ENCODE data around the gene PPP2R2B.

PPP2R2B gene

DNA sequence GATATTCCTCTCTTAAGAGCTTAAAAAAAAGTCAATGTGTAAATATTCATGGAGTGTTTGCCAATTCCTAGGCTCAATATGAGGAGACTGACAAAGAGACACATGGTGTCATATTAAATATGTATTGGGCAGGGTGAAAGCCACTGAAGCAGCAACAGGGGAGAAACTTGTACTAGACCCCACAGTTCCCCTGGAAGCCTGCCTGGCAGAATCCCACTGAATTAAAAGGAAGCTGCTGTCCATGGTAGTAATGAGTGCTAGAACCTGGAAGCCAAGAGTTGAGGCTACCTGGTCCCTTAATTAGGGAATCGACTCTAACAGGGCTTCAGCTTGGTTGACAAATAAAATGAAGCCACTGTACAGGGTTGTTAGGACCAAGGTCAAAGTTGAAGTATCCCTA is 233.2 kb downstream of the PPP2R2B start:
- TF ChIP-seq CTCF (IDR thresholded peaks at IDR 0.05) = no peak

DNA sequence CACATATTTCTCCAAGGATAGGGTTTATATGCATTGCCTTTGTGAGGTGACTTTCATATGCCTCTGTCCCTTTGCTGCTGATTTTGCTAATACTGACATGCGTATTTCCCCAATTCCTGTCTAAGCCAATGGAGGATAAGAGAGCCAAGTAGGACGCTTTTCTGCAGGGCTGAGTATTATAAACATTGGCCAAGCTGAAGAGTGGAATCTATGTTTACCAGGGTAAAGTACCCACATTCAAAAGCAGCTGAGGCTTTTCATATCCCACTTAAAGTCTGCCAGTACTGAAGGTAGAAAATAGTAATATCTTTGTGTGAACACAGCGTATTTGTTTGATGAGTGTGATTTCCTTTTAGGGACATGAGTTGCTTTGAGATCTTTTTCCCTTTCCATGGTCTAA is 233.7 kb downstream of the PPP2R2B start:
- TF ChIP-seq CTCF (IDR thresholded peaks at IDR 0.05) = no peak

DNA sequence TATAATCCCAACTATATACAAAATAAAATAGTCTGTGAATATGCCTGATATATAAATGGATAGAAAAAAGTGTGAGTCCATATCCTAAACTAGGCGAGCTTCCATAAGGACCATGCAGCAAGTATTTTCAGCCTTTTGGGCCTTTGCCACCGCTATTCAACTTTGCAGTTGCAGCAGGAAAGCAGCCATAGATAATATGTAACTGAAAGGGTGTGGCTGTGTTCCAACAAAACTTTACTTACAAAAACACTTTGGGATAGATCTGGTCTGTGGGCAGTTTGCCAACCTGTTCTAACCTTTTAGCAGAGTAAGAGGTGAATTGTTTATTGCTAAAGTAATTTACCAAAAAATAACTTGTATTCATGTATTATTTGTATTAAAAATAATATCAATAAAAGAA is 234.8 kb downstream of the PPP2R2B start:
- TF ChIP-seq CTCF (IDR thresholded peaks at IDR 0.05) = no peak

DNA sequence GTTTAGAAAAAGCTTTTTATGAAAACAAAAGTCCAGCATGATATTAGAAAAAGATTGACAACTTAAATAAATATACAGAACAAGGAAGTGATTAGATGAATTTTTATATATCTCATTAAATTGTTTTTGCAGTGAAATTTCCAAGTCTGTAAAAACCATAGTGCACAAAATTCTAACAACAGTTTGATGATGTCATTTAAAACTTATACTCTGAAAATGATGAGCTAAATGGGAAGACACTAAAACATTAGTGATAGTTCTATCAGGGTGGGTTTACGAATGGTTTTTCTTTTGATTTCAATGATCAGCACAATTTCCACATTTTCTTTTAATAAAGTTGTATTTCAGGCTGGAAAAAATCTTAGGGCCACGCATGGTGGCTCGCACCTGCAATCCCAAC is 236.1 kb downstream of the PPP2R2B start:
- TF ChIP-seq CTCF (IDR thresholded peaks at IDR 0.05) = no peak

- TF ChIP-seq CTCF (IDR thresholded peaks at IDR 0.05) = no peak
These were observed 236.6 kb downstream of the PPP2R2B start for GRCh38 chr5:146641941-146642340.

DNA sequence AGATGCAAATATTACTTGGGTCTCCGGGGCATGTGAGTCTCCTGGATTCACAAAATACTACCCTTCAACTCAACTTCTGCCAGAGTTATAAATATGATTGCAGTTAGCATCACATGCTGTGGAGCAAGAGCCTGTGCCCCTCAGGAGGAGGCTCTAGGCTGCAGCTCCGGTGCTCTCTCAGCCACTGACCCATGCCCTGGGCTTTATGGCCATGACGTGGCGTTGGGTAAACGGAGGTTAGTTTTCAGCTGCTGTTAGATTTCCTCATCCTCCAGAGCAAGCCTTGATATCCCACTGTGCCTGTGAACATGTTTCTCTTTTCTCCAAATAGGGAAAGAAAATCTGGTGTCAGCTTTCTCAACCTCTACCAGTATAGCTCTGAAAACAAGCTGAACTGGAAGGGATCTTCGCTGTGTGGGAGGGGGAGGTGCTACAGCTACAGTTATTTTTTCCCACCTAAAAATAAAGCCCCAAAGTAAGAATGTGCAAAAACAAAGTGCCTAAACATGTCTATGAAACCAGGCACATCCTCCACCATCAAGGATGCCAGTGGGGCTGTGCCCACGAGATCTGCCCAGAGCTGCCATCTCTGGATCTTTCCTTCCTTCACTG is 238.2 kb downstream of the PPP2R2B start:
- TF ChIP-seq CTCF (IDR thresholded peaks at IDR 0.05) = no peak

DNA sequence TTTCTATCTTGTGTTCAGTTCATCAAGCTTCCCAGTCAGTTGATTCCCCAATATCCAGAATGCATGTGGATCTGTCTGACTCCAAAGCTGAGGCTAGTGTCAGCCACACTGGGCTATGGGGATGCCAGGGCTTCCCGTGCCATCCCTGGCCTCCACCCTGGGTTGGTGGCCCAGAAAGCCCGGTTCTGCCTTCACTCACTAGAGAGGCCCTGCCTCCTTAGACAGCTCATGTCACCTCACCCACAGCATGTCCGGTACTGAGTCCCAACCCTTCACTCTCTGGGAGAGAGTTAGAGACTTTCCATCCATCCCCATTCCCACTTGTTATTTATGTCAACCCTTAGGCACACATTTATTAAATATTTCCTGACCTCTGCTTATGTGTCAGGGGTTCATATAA is 243.1 kb downstream of the PPP2R2B start:
- no peak for TF ChIP-seq CTCF (IDR thresholded peaks at IDR 0.05)

- no peak for TF ChIP-seq CTCF (IDR thresholded peaks at IDR 0.05)
These were observed 245.2 kb downstream of the PPP2R2B start for GRCh38 chr5:146633323-146633764.

Data from LNCAP (cell line).